Muscle layer of duodenum (tissue), 2 donors: ENCODE data around the gene RRM1.

Experiments used
- H3K27ac ChIP-seq: one replicate; pipeline ENCODE4 v1.7.0; 2013; ENCODE audit warnings: mild to moderate bottlenecking, low read length
- H3K27me3 ChIP-seq: one replicate; pipeline ENCODE4 v1.7.0; 2013; ENCODE audit warnings: low read depth, mild to moderate bottlenecking, control low read depth, low read length
- H3K36me3 ChIP-seq, 2 donors: one replicate each; pipeline ENCODE4 v1.7.0; 2013; ENCODE audit warnings: low read length in 2 of 2, control low read depth in 1 of 2, mild to moderate bottlenecking in 1 of 2; ENCODE audit not compliant: insufficient read depth in 2 of 2, control insufficient read depth in 1 of 2
- H3K4me1 ChIP-seq, 2 donors: one replicate each; pipeline ENCODE4 v1.7.0; 2013; ENCODE audit warnings: low read length in 2 of 2, mild to moderate bottlenecking in 2 of 2, control low read depth in 1 of 2, moderate library complexity in 1 of 2; ENCODE audit not compliant: insufficient read depth in 2 of 2, control insufficient read depth in 1 of 2
- H3K4me3 ChIP-seq, 2 donors: one replicate each; pipeline ENCODE4 v1.7.0; 2013; ENCODE audit warnings: low read length in 2 of 2, low read depth in 1 of 2, mild to moderate bottlenecking in 1 of 2
- H3K9me3 ChIP-seq, 2 donors: one replicate each; pipeline ENCODE4 v1.7.0; 2013; ENCODE audit warnings: low read length in 2 of 2, control low read depth in 1 of 2, mild to moderate bottlenecking in 1 of 2; ENCODE audit not compliant: control insufficient read depth in 1 of 2
- donor health status: healthy.

Gene RRM1

DNA sequence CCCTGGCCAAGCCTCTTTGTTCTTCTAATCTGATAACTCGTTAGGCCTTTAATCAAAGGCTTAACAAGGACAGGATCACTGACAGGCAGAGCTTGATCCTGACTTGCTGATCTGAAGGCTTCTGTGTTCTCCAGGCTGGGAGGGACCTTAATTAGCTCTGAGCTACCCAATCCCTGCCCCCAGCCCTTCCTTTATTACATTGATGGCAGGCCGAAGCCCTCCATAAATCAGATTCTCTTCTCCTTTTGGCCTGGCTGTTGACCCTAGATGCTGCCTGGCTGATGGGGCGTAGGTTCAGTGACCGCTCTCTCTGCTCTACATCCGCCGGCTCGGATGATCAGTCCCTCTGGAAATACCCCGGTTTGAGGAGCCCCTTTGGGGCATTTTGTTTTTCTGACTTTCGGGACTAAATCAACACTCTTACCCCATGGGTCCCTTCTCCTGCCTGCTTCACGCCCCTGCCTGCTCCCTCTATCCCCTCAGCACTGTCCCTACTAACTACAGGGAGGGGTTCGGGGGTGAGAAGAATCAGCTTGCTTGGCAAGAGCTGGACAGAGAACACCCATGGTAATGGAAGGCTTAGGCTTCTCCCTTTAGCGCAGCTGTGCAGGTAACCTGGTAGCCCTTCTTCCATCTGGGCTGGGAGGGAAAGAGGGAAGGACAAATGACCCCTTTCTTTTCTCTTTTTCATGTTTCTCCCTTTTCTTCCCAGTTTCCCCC lies 10.0 kb upstream of the RRM1 start:
- Histone ChIP-seq H3K9me3 (no peaks in the 10 kb centered on the region), H3K4me1 (no peaks in the 10 kb centered on the region), H3K27me3 (no peaks in the 10 kb centered on the region), H3K36me3 (peaks cover 45 to 76% of the 10 kb centered on the region in 2 donors), H3K27ac (no peak overlapping the region), H3K4me3 (no peak overlapping the region)

DNA sequence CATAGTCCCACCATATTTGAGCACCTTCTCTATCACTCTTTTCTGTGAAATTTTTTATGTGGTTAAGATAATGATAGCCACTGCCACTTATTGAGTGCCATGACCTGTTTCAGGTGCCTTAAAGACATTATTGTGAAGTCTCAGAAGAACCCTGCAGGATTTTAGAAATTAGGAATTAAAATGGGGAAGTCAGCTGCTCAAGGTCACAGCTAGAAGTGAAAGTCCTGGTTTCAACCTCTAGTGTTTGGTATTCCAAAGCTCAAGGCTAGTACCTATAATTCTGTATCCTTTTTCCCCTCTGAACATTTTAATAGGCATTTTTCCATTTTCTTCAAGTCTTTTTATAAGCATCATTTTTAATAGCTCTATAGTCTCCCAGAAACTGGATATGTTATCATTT lies 9.0 kb upstream of the RRM1 start:
- no peak overlapping the region for H3K4me3 ChIP-seq
- H3K36me3 ChIP-seq, result peaks cover 45 to 86% of the 10 kb centered on the region in 2 donors
- no peaks in the 10 kb centered on the region for H3K27me3 ChIP-seq
- no peak overlapping the region for H3K27ac ChIP-seq
- H3K4me1 ChIP-seq, result no peaks in the 10 kb centered on the region
- H3K9me3 ChIP-seq, result no peaks in the 10 kb centered on the region

DNA sequence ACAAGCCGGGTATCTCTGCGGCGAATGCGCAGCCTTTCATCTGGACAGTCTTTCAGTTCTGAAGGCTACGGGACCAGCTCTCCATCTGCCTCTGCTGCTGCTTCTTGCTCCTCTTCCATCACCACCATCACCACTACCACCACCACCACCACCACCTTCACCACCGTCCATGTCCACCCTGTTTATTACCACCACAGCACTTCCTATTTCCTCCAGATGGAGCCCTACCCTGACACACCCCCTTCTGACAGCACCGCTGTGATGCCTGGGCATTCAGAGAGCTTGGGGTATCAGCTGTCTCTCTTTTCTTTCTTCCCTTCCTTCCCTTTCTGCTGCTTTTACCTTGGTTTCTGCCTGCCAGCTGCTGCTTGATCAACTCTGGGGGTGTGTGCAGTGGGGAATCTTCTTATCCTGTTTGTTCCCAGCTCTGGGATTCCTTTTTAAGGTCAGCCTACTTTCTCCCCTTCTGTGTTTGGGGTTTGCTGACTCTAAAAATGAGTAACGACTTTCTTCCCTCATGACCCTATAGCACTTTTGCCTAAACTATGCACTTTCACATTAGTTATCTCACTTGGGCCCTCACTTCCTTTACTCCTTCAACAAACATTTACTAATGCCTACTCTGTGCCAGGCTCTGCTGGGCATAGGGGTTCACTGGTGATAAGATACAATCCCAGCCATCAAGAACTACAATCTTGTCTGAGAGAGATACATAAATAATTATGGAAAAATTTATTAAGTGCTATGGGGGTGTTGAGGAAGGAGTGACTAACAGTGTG lies 7.8 kb upstream of the RRM1 start:
- H3K36me3 ChIP-seq, result peaks cover 43 to 88% of the 10 kb centered on the region in 2 donors
- H3K9me3 ChIP-seq, result no peaks in the 10 kb centered on the region
- H3K27me3 ChIP-seq, result no peaks in the 10 kb centered on the region
- no peak overlapping the region for H3K4me3 ChIP-seq
- no peaks in the 10 kb centered on the region for H3K4me1 ChIP-seq
- no peak overlapping the region for H3K27ac ChIP-seq

DNA sequence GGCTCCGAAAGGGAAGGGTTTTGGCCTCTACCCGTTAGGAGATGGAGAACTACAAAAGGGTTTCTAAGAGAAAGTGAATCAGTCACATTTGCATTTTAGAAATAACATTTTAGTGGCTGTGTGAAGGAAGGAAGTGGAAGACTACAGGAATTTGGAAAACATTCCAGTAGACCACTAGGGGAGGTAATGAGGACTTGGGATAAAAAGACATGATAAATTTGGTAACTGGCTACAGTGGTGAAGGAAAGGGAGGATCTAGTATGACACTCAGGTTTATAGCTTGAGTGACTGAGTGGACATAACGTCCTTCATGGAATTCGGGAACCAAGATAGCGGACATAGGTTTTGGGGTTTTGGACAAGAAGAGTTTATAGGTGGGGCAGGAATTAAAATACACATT lies 7.0 kb upstream of the RRM1 start:
- Histone ChIP-seq H3K27me3 (no peaks in the 10 kb centered on the region), H3K27ac (no peak overlapping the region), H3K4me3 (no peak overlapping the region), H3K4me1 (no peaks in the 10 kb centered on the region), H3K9me3 (no peaks in the 10 kb centered on the region), H3K36me3 (peaks cover 42 to 84% of the 10 kb centered on the region in 2 donors)

DNA sequence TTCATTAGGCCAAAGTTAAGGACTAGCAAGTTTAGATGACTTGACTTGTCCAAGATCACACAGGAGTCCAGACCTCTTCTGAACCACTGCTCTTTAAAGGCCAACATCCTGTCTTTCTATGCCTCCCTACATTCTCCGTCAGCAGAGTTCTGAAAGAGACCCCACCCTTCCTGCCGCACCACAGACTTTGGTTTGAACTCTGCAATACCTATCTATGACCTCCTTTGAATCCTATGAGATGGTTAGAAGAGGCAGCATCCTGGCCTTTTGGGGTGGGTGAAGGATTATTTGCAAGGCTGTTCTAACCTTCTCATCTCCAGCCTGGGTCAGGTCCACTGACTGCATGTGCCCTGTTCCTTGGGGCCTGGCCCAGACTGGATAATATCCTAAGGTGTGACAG lies 4.3 kb upstream of the RRM1 start:
- H3K27ac ChIP-seq, result no peak overlapping the region
- H3K9me3 ChIP-seq, result no peaks in the 10 kb centered on the region
- H3K4me1 ChIP-seq, result peaks cover 0 to under 1% of the 10 kb centered on the region in 2 donors
- H3K4me3 ChIP-seq, result no peak overlapping the region
- H3K27me3 ChIP-seq, result no peaks in the 10 kb centered on the region
- peaks cover 22 to 59% of the 10 kb centered on the region in 2 donors for H3K36me3 ChIP-seq

DNA sequence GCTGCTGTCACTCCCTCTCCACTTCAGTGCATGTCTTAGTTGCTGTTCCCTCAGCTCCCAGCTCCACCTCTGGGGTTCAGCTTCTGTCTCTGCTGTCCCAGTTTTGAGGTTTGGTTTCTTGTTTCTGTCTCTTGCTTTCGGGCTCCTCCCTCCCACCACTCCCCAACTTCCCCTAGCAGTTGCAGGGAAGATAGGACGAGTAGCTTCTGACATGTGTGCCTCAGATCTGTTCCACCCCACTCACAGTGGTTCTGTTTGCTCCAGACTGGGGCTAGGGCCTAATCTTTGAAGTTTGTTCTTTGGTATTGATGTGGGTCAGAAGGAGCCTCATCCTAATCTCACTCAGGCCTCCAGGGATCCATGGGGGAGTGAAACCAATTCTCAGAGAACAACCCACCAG lies 2.6 kb upstream of the RRM1 start:
- Histone ChIP-seq H3K36me3 (peaks cover 14 to 44% of the 10 kb centered on the region in 2 donors), H3K27ac (no peak overlapping the region), H3K4me3 (no peak overlapping the region)

DNA sequence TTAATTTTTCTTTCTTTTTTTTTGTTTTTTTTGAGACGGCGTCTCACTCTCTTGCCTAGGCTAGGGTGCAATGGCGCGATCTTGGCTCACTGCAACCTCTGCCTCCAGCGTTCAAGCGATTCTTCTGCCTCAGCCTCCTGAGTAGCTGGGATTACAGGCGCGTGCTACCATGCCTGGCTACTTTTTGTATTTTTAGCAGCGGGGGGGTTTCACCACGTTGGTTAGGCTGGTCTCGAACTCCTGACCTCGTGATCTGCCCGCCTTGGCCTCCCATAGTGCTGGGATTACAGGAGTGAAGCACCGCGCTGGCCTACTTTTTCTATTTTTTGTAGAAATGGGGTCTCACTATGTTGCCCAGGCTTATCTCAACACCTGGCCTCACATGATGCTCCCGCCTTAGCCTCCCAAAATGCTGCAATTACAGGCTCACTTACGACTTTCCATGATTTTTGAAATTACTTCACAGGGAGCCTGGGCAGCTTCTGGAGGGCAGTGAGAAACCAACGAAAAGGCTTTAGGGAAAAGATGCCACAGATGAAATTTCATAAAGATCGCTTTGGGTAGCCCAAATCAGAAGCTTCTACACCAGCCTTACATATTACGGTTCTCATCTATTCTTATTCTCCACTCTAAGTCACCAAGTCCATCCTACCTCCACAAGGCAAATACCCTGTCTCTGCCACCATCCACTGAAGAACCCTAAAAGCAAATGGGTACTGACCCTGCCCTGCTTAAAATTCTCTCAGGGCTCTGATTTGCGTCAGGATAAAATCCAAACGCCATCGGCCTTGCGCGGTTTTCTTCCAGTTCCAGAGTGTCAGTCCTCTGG lies 866 bp upstream of the RRM1 start:
- Histone ChIP-seq H3K4me1 (peaks cover 9 to 17% of the 10 kb centered on the region in 2 donors), H3K27me3 (no peaks in the 10 kb centered on the region), H3K4me3 (peak overlapping the region; percentile 71 to 84), H3K27ac (peak overlapping the region; percentile 88), H3K9me3 (no peaks in the 10 kb centered on the region), H3K36me3 (peaks cover 7 to 30% of the 10 kb centered on the region in 2 donors)

More for the DNA sequence above, 2.6 kb upstream of the RRM1 start:
- no peaks in the 10 kb centered on the region for H3K27me3 ChIP-seq
- H3K9me3 ChIP-seq, result no peaks in the 10 kb centered on the region
- peaks cover 9 to 15% of the 10 kb centered on the region in 2 donors for H3K4me1 ChIP-seq

DNA sequence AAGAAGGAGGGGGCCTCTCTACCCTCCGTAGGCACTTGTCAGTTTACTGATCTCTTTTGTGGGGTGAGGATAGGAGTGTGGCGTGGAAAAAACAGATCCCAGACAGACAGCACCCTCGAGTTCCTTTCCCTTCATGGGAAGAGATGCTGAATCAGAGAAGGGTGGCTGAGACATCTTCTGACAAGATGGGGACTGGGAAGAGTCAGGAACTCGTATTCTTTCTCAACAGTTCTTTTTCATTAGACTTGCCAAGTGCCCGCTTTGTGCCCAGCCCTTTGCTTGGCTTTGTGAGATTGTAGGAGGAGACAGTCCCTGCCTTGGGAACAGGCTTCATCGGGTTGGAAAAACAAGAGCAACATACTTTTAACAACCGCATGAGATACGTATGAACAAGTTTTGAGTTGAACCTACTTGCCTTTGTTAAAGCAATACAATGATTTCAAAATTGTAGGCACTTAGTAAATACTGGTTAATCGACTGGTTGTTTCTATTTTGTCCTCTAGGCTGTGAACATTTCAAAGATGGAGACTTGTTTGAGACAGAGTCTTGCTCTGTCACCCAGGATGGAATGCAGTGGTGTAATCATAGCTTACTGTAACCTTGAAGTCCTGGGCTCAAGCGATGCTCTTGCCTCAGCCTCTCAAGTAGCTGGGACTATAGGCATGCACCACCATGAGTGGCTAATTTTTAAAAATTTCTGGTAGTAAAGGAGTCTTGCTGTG lies 1.1 kb downstream of the RRM1 start:
- H3K27ac ChIP-seq, result peak overlapping the region; percentile 88
- no peaks in the 10 kb centered on the region for H3K27me3 ChIP-seq

DNA sequence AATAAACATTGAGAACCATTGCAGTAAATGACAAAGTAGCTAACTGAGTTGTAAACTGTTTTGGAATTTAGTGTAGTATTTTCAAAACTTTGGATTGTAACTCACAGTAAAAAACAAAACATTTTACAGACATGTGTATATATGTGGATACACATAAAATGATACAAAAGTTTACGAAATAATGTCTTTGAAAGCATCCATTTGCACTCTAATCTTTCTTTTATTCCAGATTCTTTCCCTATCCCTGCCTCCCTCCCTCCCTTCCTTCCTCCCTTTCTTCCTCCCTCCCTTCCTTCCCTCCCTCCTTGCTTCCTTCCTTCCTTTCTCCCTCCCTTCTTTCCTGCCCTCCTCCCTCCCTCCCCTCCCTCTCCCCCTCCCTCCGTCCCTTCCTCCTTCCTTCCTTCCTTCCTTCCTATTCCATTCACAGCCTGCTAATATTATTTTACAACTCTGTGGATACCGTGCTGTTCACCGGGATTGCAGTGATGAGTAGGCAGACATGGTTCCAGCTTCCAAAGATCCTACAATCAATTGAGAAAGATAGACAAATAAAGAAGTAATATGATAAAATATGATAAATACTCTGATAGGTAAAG lies 3.5 kb downstream of the RRM1 start:
- no peaks in the 10 kb centered on the region for H3K27me3 ChIP-seq
- peaks cover 4 to 5% of the 10 kb centered on the region in 2 donors for H3K36me3 ChIP-seq
- no peak overlapping the region for H3K4me3 ChIP-seq
- H3K27ac ChIP-seq, result no peak overlapping the region
- H3K4me1 ChIP-seq, result peaks cover 9 to 17% of the 10 kb centered on the region in 2 donors
- H3K9me3 ChIP-seq, result no peaks in the 10 kb centered on the region

More for the DNA sequence above, 1.1 kb downstream of the RRM1 start:
- Histone ChIP-seq H3K9me3 (no peaks in the 10 kb centered on the region), H3K4me3 (peak overlapping the region; percentile 71 to 84), H3K4me1 (peaks cover 9 to 17% of the 10 kb centered on the region in 2 donors), H3K36me3 (peaks cover 7 to 15% of the 10 kb centered on the region in 2 donors)

DNA sequence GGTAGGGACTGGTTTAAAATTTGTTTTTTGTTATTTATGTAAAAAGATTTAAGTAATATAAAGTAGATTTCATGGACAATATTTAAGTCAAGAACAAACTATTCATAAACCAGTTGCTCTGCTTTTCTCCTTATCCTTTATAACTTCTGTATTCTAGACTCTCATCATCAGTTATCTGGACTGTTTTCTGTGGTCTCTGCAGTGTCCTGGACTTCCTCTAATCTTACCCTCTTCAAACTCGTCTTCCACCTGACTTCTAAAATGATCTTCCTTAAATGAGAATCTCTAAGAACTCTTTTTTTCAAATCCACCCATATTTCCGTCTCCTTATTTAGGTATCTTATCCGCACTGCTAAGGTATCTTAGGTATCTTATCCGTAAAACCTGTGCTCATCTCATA lies 8.1 kb downstream of the RRM1 start:
- no peaks in the 10 kb centered on the region for H3K9me3 ChIP-seq
- no peaks in the 10 kb centered on the region for H3K4me1 ChIP-seq
- H3K27ac ChIP-seq, result no peak overlapping the region
- no peak overlapping the region for H3K4me3 ChIP-seq
- H3K36me3 ChIP-seq, result peaks cover 21% of the 10 kb centered on the region in 2 donors
- H3K27me3 ChIP-seq, result no peaks in the 10 kb centered on the region
